ENCODE results near the gene PIK3R3. TPM values are rescaled to one million over a fixed set of nuclear protein-coding genes. Genes with fewer than 3 reads are reported as not detected.

PIK3R3 gene
- total RNA-seq, 1 experiment from 2014 or later: 9.0 TPM

GRCh38 chr1:46021046-46021996 lies 111.1 kb downstream of the PIK3R3 start (continued):
- TF ChIP-seq ATF6 (CRISPR knock-in tag; IDR thresholded peaks at IDR 0.05) (no peak), SOX15 (CRISPR knock-in tag; IDR thresholded peaks at IDR 0.05) (no peak), HMGA2 (CRISPR knock-in tag; IDR thresholded peaks at IDR 0.05) (no peak), ARID4B (CRISPR knock-in tag; IDR thresholded peaks at IDR 0.05; ENCODE audit: borderline replicate concordance) (no peak)

- POLR2A ChIA-PET: no interaction called here
- DNase-seq (ENCODE audit: low spot score) (no peak), ATAC-seq (peak; percentile 34; the same call in 1 of the 2 replicates)
- Mint-ChIP-seq H3K27ac (no peak overlapping the region), H3K36me3 (peaks cover 28% of the 10 kb centered on the region), H3K4me1 (no peaks in the 10 kb centered on the region), H3K4me3 (no peak overlapping the region), H3K9me3 (peaks cover 5% of the 10 kb centered on the region; the same call in 1 of the 2 replicates), H3K27me3 (ENCODE audit: low read depth) (no peaks in the 10 kb centered on the region)
- no peak for TF ChIP-seq ATF2 (CRISPR knock-in tag; IDR thresholded peaks at IDR 0.05; ENCODE audit: borderline replicate concordance, low read depth)
- TF ChIP-seq ESRRA (CRISPR knock-in tag; IDR thresholded peaks at IDR 0.05; ENCODE audit: borderline replicate concordance): no peak
- TF ChIP-seq OVOL2 (CRISPR knock-in tag; IDR thresholded peaks at IDR 0.05; ENCODE audit: borderline replicate concordance): no peak
- no peak for TF ChIP-seq NR1H2 (CRISPR knock-in tag; IDR thresholded peaks at IDR 0.05)
- no peak for TF ChIP-seq ARID4B (CRISPR knock-in tag; IDR thresholded peaks at IDR 0.05; ENCODE audit: borderline replicate concordance)
- TF ChIP-seq CDX4 (CRISPR knock-in tag; IDR thresholded peaks at IDR 0.05; ENCODE audit: borderline replicate concordance): no peak
- no peak for TF ChIP-seq E2F4 (CRISPR knock-in tag; IDR thresholded peaks at IDR 0.05; ENCODE audit: borderline replicate concordance, low read depth)
- TF ChIP-seq HMGXB4 (CRISPR knock-in tag; IDR thresholded peaks at IDR 0.05): no peak
- TF ChIP-seq ZNF423 (CRISPR knock-in tag; IDR thresholded peaks at IDR 0.05): no peak
- no peak for TF ChIP-seq ZNF219 (CRISPR knock-in tag; IDR thresholded peaks at IDR 0.05; ENCODE audit: borderline replicate concordance)
- TF ChIP-seq JAZF1 (CRISPR knock-in tag; IDR thresholded peaks at IDR 0.05): no peak
- TF ChIP-seq IRF2 (CRISPR knock-in tag; IDR thresholded peaks at IDR 0.05; ENCODE audit: borderline replicate concordance, low read depth): no peak
- TF ChIP-seq NR2C2 (CRISPR knock-in tag; IDR thresholded peaks at IDR 0.05): no peak
- TF ChIP-seq KAT7 (CRISPR knock-in tag; IDR thresholded peaks at IDR 0.05; ENCODE audit: borderline replicate concordance): no peak
- TF ChIP-seq MYBL2 (CRISPR knock-in tag; IDR thresholded peaks at IDR 0.05): no peak
- CTCF ChIA-PET: interaction anchor here (0.9 kb wide), 1 partner anchor 203 kb away, joined by 3 read pairs; no protein-coding TSS in a partner anchor
These were observed 112.4 kb downstream of the PIK3R3 start for GRCh38 chr1:46020010-46020409.

Measured in WTC11 (cell line).